ENCODE measurements around the gene MYRF.

- no peak for TF ChIP-seq CTCF (IDR thresholded peaks at IDR 0.05)
- no peak for TF ChIP-seq POLR2A (IDR thresholded peaks at IDR 0.05)
These were observed 47.3 kb downstream of the MYRF start for GRCh38 chr11:61799665-61800284.
